Mesendoderm (in vitro differentiated cells): Measurements from ENCODE around the gene NRXN3.

Source experiments
- DNase-seq: peaks from one replicate; pipeline ENCODE4 v3.0.0; 2013
- H2AK5ac ChIP-seq: 2 replicates; pipeline ENCODE4 v1.6.1; 2013; ENCODE audit warnings: low read length, inconsistent platforms
- H2BK120ac ChIP-seq: 2 replicates; pipeline ENCODE4 v1.6.1; 2013; ENCODE audit warnings: low read depth, mild to moderate bottlenecking, low read length, moderate library complexity, mixed read lengths
- H2BK15ac ChIP-seq: replicated peaks from 2 replicates; pipeline ENCODE4 v1.6.1; 2013; ENCODE audit warnings: low read depth, mild to moderate bottlenecking, moderate library complexity
- H2BK5ac ChIP-seq: 2 replicates; pipeline ENCODE4 v1.6.1; 2013; ENCODE audit warnings: low read length, inconsistent platforms
- H3K18ac ChIP-seq: 2 replicates; pipeline ENCODE4 v1.6.1; 2013; ENCODE audit warnings: mild to moderate bottlenecking, low read length, mixed read lengths
- H3K23ac ChIP-seq: one replicate; pipeline ENCODE4 v1.6.1; 2013; ENCODE audit warnings: low read length
- H3K27ac ChIP-seq: 2 replicates; pipeline ENCODE4 v1.5.1; 2013; ENCODE audit warnings: low read depth, mild to moderate bottlenecking, inconsistent platforms, low read length, moderate library complexity
- H3K27me3 ChIP-seq: 2 replicates; pipeline ENCODE4 v1.6.1; 2013; ENCODE audit warnings: low read length, control low read depth, mild to moderate bottlenecking, inconsistent platforms; ENCODE audit not compliant: insufficient read depth, poor library complexity
- H3K36me3 ChIP-seq: 2 replicates; pipeline ENCODE4 v1.6.1; 2013; ENCODE audit warnings: low read length, inconsistent platforms; ENCODE audit not compliant: control insufficient read depth, insufficient read depth
- H3K4ac ChIP-seq: one replicate; pipeline ENCODE4 v1.6.1; 2013; ENCODE audit warnings: low read depth, mild to moderate bottlenecking, low read length, moderate library complexity
- H3K4me1 ChIP-seq: 2 replicates; pipeline ENCODE4 v1.6.1; 2013; ENCODE audit warnings: low read depth, low read length, inconsistent platforms; ENCODE audit not compliant: control insufficient read depth
- H3K4me2 ChIP-seq: 2 replicates; pipeline ENCODE4 v1.6.1; 2013; ENCODE audit warnings: low read length
- H3K4me3 ChIP-seq: 2 replicates; pipeline ENCODE4 v1.5.1; 2013; ENCODE audit warnings: mild to moderate bottlenecking, low read length
- H3K56ac ChIP-seq: one replicate; pipeline ENCODE4 v1.6.1; 2013; ENCODE audit warnings: low read length
- H3K79me1 ChIP-seq: 2 replicates; pipeline ENCODE4 v1.6.1; 2013; ENCODE audit warnings: low read length, inconsistent platforms
- H3K79me2 ChIP-seq: 2 replicates; pipeline ENCODE4 v1.6.1; 2013; ENCODE audit warnings: mild to moderate bottlenecking, low read length; ENCODE audit not compliant: control insufficient read depth, insufficient read depth
- H3K9ac ChIP-seq: 2 replicates; pipeline ENCODE4 v1.6.1; 2013; ENCODE audit warnings: low read length, inconsistent platforms
- H4K5ac ChIP-seq: one replicate; pipeline ENCODE4 v1.6.1; 2013; ENCODE audit warnings: low read length
- H4K8ac ChIP-seq: one replicate; pipeline ENCODE4 v1.6.1; 2013; ENCODE audit warnings: low read depth, mild to moderate bottlenecking, control low read depth, low read length, moderate library complexity
- WGBS: extraction: QIAGEN DNeasy Blood & Tissue Kit; methylation state at CpG from one replicate; pipeline ENCODE4 v1.1.7; 2013; ENCODE audit warnings: low lambda C conversion rate, missing lambda C conversion rate; ENCODE audit not compliant: insufficient coverage; ENCODE audit errors: extremely low coverage; 5-methylcytosine and 5-hydroxymethylcytosine counted together

NRXN3 gene

DNA sequence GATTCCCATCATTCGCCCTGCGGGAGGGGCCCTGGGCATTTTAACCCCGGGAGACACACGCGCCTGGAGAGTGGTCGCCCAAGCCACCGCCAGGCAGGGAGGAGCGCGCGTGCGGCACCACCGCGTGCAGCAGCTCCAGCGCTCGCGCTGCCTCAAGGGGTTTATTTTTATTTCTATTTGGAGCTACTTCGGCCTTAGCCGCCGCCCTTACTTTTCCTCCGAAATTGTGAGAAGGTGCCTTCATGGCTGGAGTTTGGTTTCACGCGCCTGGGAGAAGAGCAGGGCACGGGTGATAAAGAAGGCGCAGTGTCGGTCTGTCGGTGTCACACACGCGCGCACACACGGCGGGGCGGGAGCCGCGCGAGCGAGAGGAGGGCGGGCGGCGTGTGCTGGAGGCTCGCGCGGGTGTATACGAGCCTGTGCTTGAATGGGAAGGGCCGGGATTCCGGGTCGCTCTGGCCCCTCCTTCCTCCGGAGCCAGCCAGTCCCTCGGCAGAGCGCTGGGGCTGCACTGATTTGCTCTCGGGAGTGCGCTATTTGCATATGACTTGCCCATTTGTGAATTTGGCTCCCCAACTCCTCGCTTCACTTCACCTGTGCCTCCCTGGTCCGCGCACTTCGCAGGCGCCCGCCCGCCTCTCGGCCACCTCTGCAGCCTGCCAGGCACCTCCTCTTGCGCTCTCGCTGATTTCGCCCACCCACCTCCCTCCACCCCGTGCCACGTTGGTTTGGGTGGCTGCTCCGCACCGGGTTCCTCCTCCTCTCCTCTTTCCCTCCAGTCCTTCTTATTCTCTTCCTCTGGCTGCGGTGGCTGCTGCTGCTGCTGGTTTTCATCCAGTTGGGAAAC lies 1108.8 kb downstream of the NRXN3 start:
- Histone ChIP-seq H4K8ac (no peak overlapping the region), H3K4me2 (peak overlapping the region; percentile 77), H2BK15ac (no peak overlapping the region), H2BK5ac (no peak overlapping the region), H2AK5ac (no peak overlapping the region), H3K79me2 (no peaks in the 10 kb centered on the region), H4K5ac (no peak overlapping the region), H3K4me3 (peak overlapping the region; percentile 22), H3K23ac (no peak overlapping the region), H3K36me3 (no peaks in the 10 kb centered on the region), H3K4ac (no peak overlapping the region), H3K27ac (no peak overlapping the region), H3K9ac (peak overlapping the region; percentile 60), H3K56ac (peak overlapping the region; percentile 81), H3K4me1 (peaks cover 27% of the 10 kb centered on the region), H3K79me1 (no peaks in the 10 kb centered on the region), H2BK120ac (no peak overlapping the region), H3K18ac (peak overlapping the region; percentile 29), H3K27me3 (peaks cover 9% of the 10 kb centered on the region)
- DNase-seq = peak; percentile 97
- no CpG with 5 or more reads among the region's 67 CpGs for WGBS

DNA sequence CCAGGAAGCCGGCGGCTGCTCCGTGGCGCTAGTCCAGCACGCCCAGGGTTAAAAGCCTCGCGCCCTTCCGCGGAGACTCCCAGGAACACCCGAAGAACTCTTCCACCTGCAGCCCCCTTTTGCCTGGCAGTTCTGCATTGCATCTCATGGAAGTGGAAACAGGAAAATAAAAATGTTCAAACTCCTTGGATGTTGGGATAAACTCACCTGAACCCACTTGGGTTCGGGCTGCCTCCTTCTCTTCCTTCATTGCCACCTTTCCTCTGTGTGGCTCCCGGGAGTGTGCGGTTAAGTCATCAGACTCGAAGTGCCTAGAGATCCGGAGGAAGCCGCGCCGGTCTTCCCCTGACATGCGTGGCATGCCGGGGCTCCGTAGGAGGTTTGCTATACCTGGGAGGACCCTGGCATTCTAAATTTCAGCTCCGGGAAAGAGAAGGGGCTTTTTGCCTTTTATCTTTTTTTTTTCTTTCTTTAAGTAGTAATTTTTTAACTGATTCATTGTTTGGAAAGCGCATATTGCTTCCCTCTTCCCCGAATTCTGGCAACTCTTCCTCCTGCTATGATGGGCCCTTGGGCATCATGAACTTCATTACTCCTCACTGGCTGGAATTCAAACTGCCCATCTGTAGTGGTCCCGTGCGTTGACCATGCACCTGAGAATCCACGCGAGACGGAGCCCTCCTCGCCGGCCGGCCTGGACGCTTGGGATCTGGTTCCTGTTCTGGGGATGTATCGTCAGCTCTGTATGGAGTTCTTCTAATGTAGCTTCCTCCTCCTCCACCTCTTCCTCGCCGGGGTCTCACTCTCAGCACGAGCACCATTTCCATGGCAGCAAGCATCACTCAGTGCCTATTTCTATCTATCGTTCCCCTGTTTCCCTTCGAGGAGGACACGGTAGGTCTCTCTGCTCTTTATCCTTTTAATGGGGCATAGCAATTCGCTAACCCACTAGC lies 1109.7 kb downstream of the NRXN3 start:
- Histone ChIP-seq H3K18ac (no peak overlapping the region), H4K8ac (no peak overlapping the region), H3K4me3 (peak overlapping the region; percentile 7), H3K36me3 (no peaks in the 10 kb centered on the region), H2BK120ac (no peak overlapping the region), H3K79me2 (no peaks in the 10 kb centered on the region), H3K79me1 (no peaks in the 10 kb centered on the region), H3K56ac (peak overlapping the region; percentile 80), H2AK5ac (no peak overlapping the region), H2BK5ac (no peak overlapping the region), H3K4me1 (peaks cover 27% of the 10 kb centered on the region), H4K5ac (no peak overlapping the region), H2BK15ac (no peak overlapping the region), H3K9ac (peak overlapping the region; percentile 48), H3K4me2 (peak overlapping the region; percentile 77), H3K4ac (no peak overlapping the region), H3K23ac (peak overlapping the region; percentile 87), H3K27me3 (peaks cover 9% of the 10 kb centered on the region), H3K27ac (no peak overlapping the region)
- peak; percentile 43 for DNase-seq
- WGBS = no CpG with 5 or more reads among the region's 41 CpGs

DNA sequence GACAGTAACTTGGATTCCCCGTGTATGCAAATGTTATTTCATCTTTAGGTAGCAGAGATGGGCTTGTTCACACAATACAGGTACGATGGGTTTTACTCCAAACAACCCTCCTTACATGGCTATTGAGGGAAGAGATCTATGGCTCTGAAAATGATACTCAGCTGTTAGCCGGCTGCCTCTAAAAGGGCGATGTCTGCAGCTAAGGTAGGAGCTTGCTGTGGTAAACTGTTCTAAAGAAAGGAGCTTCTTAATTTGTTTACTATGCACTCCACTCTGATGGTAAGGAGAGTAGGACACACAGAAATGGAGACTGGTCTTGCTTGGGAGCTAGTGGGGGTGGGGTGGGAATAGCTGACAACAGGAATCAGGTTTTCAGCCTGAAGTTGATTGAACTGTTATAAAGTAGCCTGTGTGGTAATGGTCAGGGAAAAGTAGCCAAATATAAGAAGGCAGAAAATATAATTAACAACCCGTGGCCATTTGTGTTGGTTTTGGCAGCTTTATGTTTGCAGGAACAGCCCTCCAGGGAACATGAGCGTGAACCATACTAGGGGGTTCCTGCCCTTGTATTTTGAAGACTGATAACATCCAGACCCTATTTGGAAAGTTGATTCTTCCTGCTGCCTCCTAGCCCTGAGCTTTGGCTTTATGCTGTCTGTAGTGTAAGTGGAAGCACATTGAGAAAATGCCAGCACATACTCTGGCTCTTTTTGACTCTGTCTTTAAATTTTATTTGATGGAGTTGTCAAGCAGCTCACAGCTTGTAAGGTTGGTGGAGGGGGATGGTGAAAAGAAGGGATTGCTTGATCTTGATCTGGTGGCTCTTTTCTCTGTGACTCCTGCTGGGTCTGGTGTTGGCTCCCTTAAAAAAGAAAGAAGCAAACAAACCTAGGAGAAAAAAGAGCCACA lies 1111.3 kb downstream of the NRXN3 start:
- peak; percentile 65 for DNase-seq
- no peak overlapping the region for H2AK5ac ChIP-seq
- peak overlapping the region; percentile 37 for H3K4me2 ChIP-seq
- peak overlapping the region; percentile 41 for H3K18ac ChIP-seq
- peak overlapping the region; percentile 34 for H3K9ac ChIP-seq
- H2BK5ac ChIP-seq = peak overlapping the region; percentile 92
- H3K79me1 ChIP-seq = no peaks in the 10 kb centered on the region
- H3K79me2 ChIP-seq = no peaks in the 10 kb centered on the region
- no peak overlapping the region for H3K4ac ChIP-seq
- H3K36me3 ChIP-seq = no peaks in the 10 kb centered on the region
- H4K8ac ChIP-seq = no peak overlapping the region
- no peak overlapping the region for H2BK15ac ChIP-seq
- peak overlapping the region; percentile 3 for H3K27ac ChIP-seq
- no peak overlapping the region for H4K5ac ChIP-seq
- no peak overlapping the region for H3K23ac ChIP-seq
- H3K4me3 ChIP-seq = no peak overlapping the region
- peak overlapping the region; percentile 69 for H3K56ac ChIP-seq
- H3K4me1 ChIP-seq = peaks cover 27% of the 10 kb centered on the region
- WGBS = no CpG with 5 or more reads among the region's 6 CpGs
- H2BK120ac ChIP-seq = no peak overlapping the region
- H3K27me3 ChIP-seq = peaks cover 9% of the 10 kb centered on the region

DNA sequence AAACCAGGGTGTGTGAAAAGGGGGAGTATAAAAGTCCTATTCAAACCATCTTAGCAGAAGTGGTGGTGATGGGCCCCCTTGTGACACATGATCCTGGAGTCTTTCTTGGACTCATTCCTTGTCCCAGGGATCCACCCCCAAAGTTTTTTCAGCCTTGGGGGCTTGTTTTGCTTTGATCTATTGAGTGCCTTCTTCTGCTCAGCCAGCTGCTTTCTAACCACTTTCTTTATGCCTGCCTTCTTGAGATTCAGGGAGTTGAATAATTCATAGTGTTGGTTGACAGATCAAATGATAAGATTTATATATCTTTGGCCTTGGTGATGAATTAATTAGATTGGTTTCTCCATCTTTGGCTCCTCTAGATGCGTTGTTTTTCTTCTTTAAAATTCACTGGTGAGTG lies 1114.4 kb downstream of the NRXN3 start:
- no peak overlapping the region for H2BK5ac ChIP-seq
- H3K79me1 ChIP-seq = no peaks in the 10 kb centered on the region
- DNase-seq = no peak
- peaks cover 24% of the 10 kb centered on the region for H3K4me1 ChIP-seq
- peaks cover 8% of the 10 kb centered on the region for H3K27me3 ChIP-seq
- no peak overlapping the region for H3K4me2 ChIP-seq
- H3K27ac ChIP-seq = no peak overlapping the region
- H3K4ac ChIP-seq = no peak overlapping the region
- WGBS = no CpG with 5 or more reads among the region's 1 CpG
- H3K18ac ChIP-seq = no peak overlapping the region
- no peak overlapping the region for H2AK5ac ChIP-seq
- H4K5ac ChIP-seq = no peak overlapping the region
- H3K79me2 ChIP-seq = no peaks in the 10 kb centered on the region
- no peak overlapping the region for H3K9ac ChIP-seq
- H4K8ac ChIP-seq = no peak overlapping the region
- H2BK120ac ChIP-seq = no peak overlapping the region
- no peak overlapping the region for H2BK15ac ChIP-seq
- no peak overlapping the region for H3K56ac ChIP-seq
- no peak overlapping the region for H3K4me3 ChIP-seq
- no peaks in the 10 kb centered on the region for H3K36me3 ChIP-seq
- H3K23ac ChIP-seq = no peak overlapping the region

DNA sequence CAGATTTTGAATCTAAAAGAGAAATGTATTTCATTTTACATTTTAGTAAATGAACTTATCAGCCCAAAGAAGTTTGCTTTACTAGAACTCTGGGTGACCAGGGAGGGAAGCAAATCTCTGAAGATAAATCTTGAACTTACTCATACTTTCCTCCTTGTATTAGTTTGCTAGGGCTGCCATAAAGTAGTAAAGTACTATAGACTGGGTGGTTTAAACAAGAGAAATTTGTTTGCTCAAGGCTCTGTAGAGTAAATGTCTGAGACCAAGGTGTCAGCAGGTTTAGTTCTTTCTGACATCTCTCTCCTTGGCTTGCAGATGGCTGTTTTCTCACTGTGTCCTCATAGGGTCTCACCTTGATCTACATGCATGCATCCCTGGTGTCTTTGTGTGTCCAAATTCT lies 1115.1 kb downstream of the NRXN3 start:
- H4K8ac ChIP-seq = no peak overlapping the region
- no peaks in the 10 kb centered on the region for H3K36me3 ChIP-seq
- no peak overlapping the region for H3K4me2 ChIP-seq
- DNase-seq = no peak
- no peaks in the 10 kb centered on the region for H3K79me2 ChIP-seq
- H3K56ac ChIP-seq = no peak overlapping the region
- peaks cover 5% of the 10 kb centered on the region for H3K27me3 ChIP-seq
- no peak overlapping the region for H4K5ac ChIP-seq
- no peak overlapping the region for H3K4me3 ChIP-seq
- H2BK5ac ChIP-seq = no peak overlapping the region
- no peak overlapping the region for H2BK120ac ChIP-seq
- no peak overlapping the region for H3K4ac ChIP-seq
- no peak overlapping the region for H3K27ac ChIP-seq
- H3K9ac ChIP-seq = no peak overlapping the region
- no peaks in the 10 kb centered on the region for H3K79me1 ChIP-seq
- no peak overlapping the region for H2BK15ac ChIP-seq
- H3K23ac ChIP-seq = no peak overlapping the region
- H3K18ac ChIP-seq = no peak overlapping the region
- H3K4me1 ChIP-seq = peaks cover 19% of the 10 kb centered on the region
- no peak overlapping the region for H2AK5ac ChIP-seq
